GM23338 (cell line): ENCODE measurements around the gene SYT5. TPM values are rescaled to one million over a fixed set of nuclear protein-coding genes. Genes with fewer than 3 reads are reported as not detected.

Experiments
- ATAC-seq: fragments of 200-7000 bp; cut with Tn5 transposase; 3 replicates; pipeline ENCODE4 v1.9.1; 2020
- DNase-seq: peaks from one replicate; pipeline ENCODE4 v3.0.0-alpha.2; 2015; ENCODE audit warnings: low spot score
- H2AFZ ChIP-seq: fragments of 200-600 bp; sonication (generic); 2 replicates; pipeline ENCODE4 v1.8.0; 2016; ENCODE audit warnings: antibody characterized with exemption, mild to moderate bottlenecking, moderate library complexity
- H3F3A ChIP-seq: fragments of 200-600 bp; sonication (generic); replicated peaks from 2 replicates; pipeline ENCODE4 v1.8.0; 2017; ENCODE audit warnings: antibody characterized with exemption, mixed run types, low read depth
- H3K27ac ChIP-seq: fragments of 200-600 bp; sonication (generic); 2 replicates; pipeline ENCODE4 v1.6.1; 2016; ENCODE audit warnings: low read depth
- H3K27me3 ChIP-seq: fragments of 200-600 bp; sonication (generic); 2 replicates; pipeline ENCODE4 v1.8.0; 2016; ENCODE audit warnings: mild to moderate bottlenecking, mixed run types, moderate library complexity; ENCODE audit not compliant: insufficient read depth
- H3K36me3 ChIP-seq: fragments of 200-600 bp; sonication (generic); 2 replicates; pipeline ENCODE4 v1.8.0; 2016; ENCODE audit warnings: mild to moderate bottlenecking; ENCODE audit not compliant: insufficient read depth
- H3K4me1 ChIP-seq: fragments of 200-600 bp; sonication (generic); 2 replicates; pipeline ENCODE4 v1.8.0; 2016; ENCODE audit warnings: mild to moderate bottlenecking, moderate library complexity; ENCODE audit not compliant: insufficient read depth
- H3K4me2 ChIP-seq: fragments of 200-600 bp; sonication (generic); 2 replicates; pipeline ENCODE4 v1.7.1; 2017; ENCODE audit warnings: mixed run types
- H3K4me3 ChIP-seq: fragments of 200-600 bp; sonication (generic); 2 replicates; pipeline ENCODE4 v1.6.1; 2016; ENCODE audit warnings: mixed run types
- H3K79me2 ChIP-seq: fragments of 200-600 bp; sonication (generic); replicated peaks from 2 replicates; pipeline ENCODE4 v1.8.0; 2017; ENCODE audit warnings: mild to moderate bottlenecking; ENCODE audit not compliant: insufficient read depth
- H3K9me2 ChIP-seq: fragments of 200-600 bp; sonication (generic); 2 replicates; pipeline ENCODE4 v1.8.0; 2017; ENCODE audit not compliant: insufficient read depth
- H4K20me1 ChIP-seq: fragments of 200-600 bp; sonication (generic); replicated peaks from 2 replicates; pipeline ENCODE4 v1.8.0; 2017; ENCODE audit warnings: mild to moderate bottlenecking; ENCODE audit not compliant: insufficient read depth
- H3K27ac Mint-ChIP-seq: 2 replicates; pipeline ENCODE4 v1.8.0; 2020; ENCODE audit warnings: inconsistent platforms, mild to moderate bottlenecking, moderate library complexity, mixed read lengths
- H3K27me3 Mint-ChIP-seq: 3 replicates; pipeline ENCODE4 v1.8.0; 2022; ENCODE audit warnings: low read depth, mild to moderate bottlenecking, moderate library complexity, mixed read lengths, inconsistent platforms; ENCODE audit not compliant: insufficient read depth, poor library complexity
- H3K36me3 Mint-ChIP-seq: 3 replicates; pipeline ENCODE4 v1.8.0; 2021; ENCODE audit warnings: low read depth, mild to moderate bottlenecking, inconsistent platforms, moderate library complexity, mixed read lengths
- H3K4me1 Mint-ChIP-seq: 3 replicates; pipeline ENCODE4 v1.8.0; 2020; ENCODE audit warnings: mild to moderate bottlenecking, inconsistent platforms, mixed read lengths
- H3K4me3 Mint-ChIP-seq: 3 replicates; pipeline ENCODE4 v1.8.0; 2021; ENCODE audit warnings: moderate library complexity, mild to moderate bottlenecking, inconsistent platforms, mixed read lengths
- H3K9me3 Mint-ChIP-seq: 3 replicates; pipeline ENCODE4 v1.8.0; 2020; ENCODE audit warnings: moderate library complexity, mild to moderate bottlenecking, inconsistent platforms, mixed read lengths
- CREB1 ChIP-seq: fragments of 250-450 bp; sonication (Bioruptor Pico); IDR thresholded peaks from 2 replicates; pipeline ENCODE4 v1.5.0; 2020; ENCODE audit warnings: low read depth, mild to moderate bottlenecking, moderate library complexity
- CTCF ChIP-seq, 2 experiments: fragments of 200-600 bp in 1 of 2; sonication (generic) in 1 of 2; conservative IDR thresholded peaks; 2 replicates each; pipeline versions ENCODE4 v1.5.1 to v1.6.1; 2016 to 2017; ENCODE audit warnings: antibody characterized with exemption in 2 of 2, low read depth in 2 of 2, mild to moderate bottlenecking in 2 of 2, moderate library complexity in 1 of 2
- ETS1 ChIP-seq: IDR thresholded peaks from 2 replicates; pipeline ENCODE4 v1.6.1; 2016; ENCODE audit warnings: antibody characterized with exemption
- EZH2 ChIP-seq: fragments of 200-600 bp; sonication (generic); IDR thresholded peaks from one replicate; pipeline ENCODE4 v1.8.0; 2017; ENCODE audit warnings: antibody characterized with exemption, mild to moderate bottlenecking, low read depth; ENCODE audit not compliant: unreplicated experiment
- EZH2phosphoT487 ChIP-seq: fragments of 200-600 bp; sonication (generic); IDR thresholded peaks from one replicate; pipeline ENCODE4 v1.8.1; 2018; ENCODE audit warnings: antibody characterized with exemption; ENCODE audit not compliant: unreplicated experiment
- JUNB ChIP-seq: IDR thresholded peaks from one replicate; pipeline ENCODE4 v1.6.1; 2016; ENCODE audit warnings: antibody characterized with exemption; ENCODE audit not compliant: unreplicated experiment
- NANOG ChIP-seq: IDR thresholded peaks from 2 replicates; pipeline ENCODE4 v1.6.1; 2016; ENCODE audit warnings: antibody characterized with exemption, borderline replicate concordance
- POLR2AphosphoS5 ChIP-seq: IDR thresholded peaks from 2 replicates; pipeline ENCODE4 v1.6.1; 2016; ENCODE audit warnings: antibody characterized with exemption, low read depth
- REST ChIP-seq: IDR thresholded peaks from one replicate; pipeline ENCODE4 v1.6.1; 2018; ENCODE audit warnings: antibody characterized with exemption; ENCODE audit not compliant: unreplicated experiment
- STAT1 ChIP-seq: IDR thresholded peaks from one replicate; pipeline ENCODE4 v1.6.1; 2016; ENCODE audit warnings: antibody characterized with exemption; ENCODE audit not compliant: unreplicated experiment
- ZNF114 ChIP-seq: fragments of 250-450 bp; sonication (Bioruptor Pico); IDR thresholded peaks from 2 replicates; pipeline ENCODE4 v1.5.0; 2020; ENCODE audit warnings: mild to moderate bottlenecking, moderate library complexity
- ZNF331 ChIP-seq: fragments of 250-450 bp; sonication (Bioruptor Pico); IDR thresholded peaks from 2 replicates; pipeline ENCODE4 v1.5.0; 2020; ENCODE audit warnings: low read depth, mild to moderate bottlenecking, moderate library complexity
- ZNF462 ChIP-seq: fragments of 250-450 bp; sonication (Bioruptor Pico); IDR thresholded peaks from 2 replicates; pipeline ENCODE4 v1.5.0; 2020; ENCODE audit warnings: mild to moderate bottlenecking, moderate library complexity
- polyA plus RNA-seq: library from polyadenylated mRNA; unstranded; fragments of >200 nt; fragmentation: Nextera tagmentation; extraction: Ambion mirVana; gene quantifications from 2 replicates; pipeline ENCODE4 v1.2.1, GENCODE V29; 2016
- total RNA-seq: library from RNA; depleted of rRNA; stranded (reverse); fragments of >200 nt; shearing (Covaris generic); gene quantifications from 2 replicates; pipeline ENCODE4 v1.2.3, GENCODE V29; 2014

SYT5 gene
- total and polyA plus RNA-seq, 2 experiments from 2014 or later: 2.1 to 4.7 TPM

- H3K9me2 ChIP-seq: 0 out of 2 replicates have a peak, but pooled peaks cover 3% of the 10 kb centered on the region
- peak overlapping the region; percentile 96 for H3K4me2 ChIP-seq
- peaks cover 38% of the 10 kb centered on the region for H3K27me3 Mint-ChIP-seq
- H3K27me3 ChIP-seq: peaks cover 71% of the 10 kb centered on the region
- no peaks in the 10 kb centered on the region for H3K36me3 ChIP-seq
- no peaks in the 10 kb centered on the region for H4K20me1 ChIP-seq
- H3K79me2 ChIP-seq: no peaks in the 10 kb centered on the region
- H3K4me1 ChIP-seq: peaks cover 9% of the 10 kb centered on the region; the same call in 1 of the 2 replicates
- H3K27ac ChIP-seq: no peak overlapping the region
- H3K36me3 Mint-ChIP-seq: no peaks in the 10 kb centered on the region; the same call in 2 of the 3 replicates
- peaks cover 10% of the 10 kb centered on the region; the same call in 2 of the 3 replicates for H3K9me3 Mint-ChIP-seq
- H3K4me1 Mint-ChIP-seq: peaks cover 27% of the 10 kb centered on the region
- peak; percentile 69 for ATAC-seq
- peak; percentile 93 for DNase-seq
- peaks cover 12% of the 10 kb centered on the region; the same call in 1 of the 2 replicates for H3F3A ChIP-seq
- no peak overlapping the region for H3K27ac Mint-ChIP-seq
- peak overlapping the region; percentile 97 for H2AFZ ChIP-seq
- peak overlapping the region; percentile 77 for H3K4me3 Mint-ChIP-seq
- TF ChIP-seq ZNF114 (CRISPR knock-in tag) (no peak), CREB1 (CRISPR knock-in tag) (no peak), REST (no peak), POLR2AphosphoS5 (no peak), ETS1 (no peak), STAT1 (no peak), CTCF (conservative IDR thresholded peaks at IDR 0.05; ENCODE audit: low read depth in 2 of 2) (no peak), JUNB (no peak), ZNF331 (CRISPR knock-in tag) (no peak), ZNF462 (CRISPR knock-in tag) (no peak), EZH2 (no peak), EZH2phosphoT487 (no peak), NANOG (no peak)
- peak overlapping the region; percentile 85 for H3K4me3 ChIP-seq
Measured at GRCh38 chr19:55173714-55174409, 6.2 kb downstream of the SYT5 start.
